Loucy (cell line): ENCODE results near the gene ZNF773.

Source experiments
- CTCF ChIP-seq: fragments of 200-600 bp; sonication (generic); conservative IDR thresholded peaks from 2 replicates; pipeline ENCODE4 v1.5.1; 2014; ENCODE audit warnings: mild to moderate bottlenecking, antibody characterized with exemption, low read length
- EZH2phosphoT487 ChIP-seq: fragments of 200-600 bp; IDR thresholded peaks from 2 replicates; pipeline ENCODE4 v1.6.1; 2018; ENCODE audit warnings: antibody characterized with exemption, mild to moderate bottlenecking, moderate library complexity, borderline replicate concordance

GRCh38 chr19:57473646-57474045, 26.1 kb upstream of the ZNF773 start:
- TF ChIP-seq EZH2phosphoT487 (no peak), CTCF (no peak)
